ENCODE measurements around the gene DCLK1. TPM values are rescaled to one million over a fixed set of nuclear protein-coding genes. Genes with fewer than 3 reads are reported as not detected.

The DCLK1 gene
- total RNA-seq, 1 donor from 2014 or later, result 2.2 TPM

DNA sequence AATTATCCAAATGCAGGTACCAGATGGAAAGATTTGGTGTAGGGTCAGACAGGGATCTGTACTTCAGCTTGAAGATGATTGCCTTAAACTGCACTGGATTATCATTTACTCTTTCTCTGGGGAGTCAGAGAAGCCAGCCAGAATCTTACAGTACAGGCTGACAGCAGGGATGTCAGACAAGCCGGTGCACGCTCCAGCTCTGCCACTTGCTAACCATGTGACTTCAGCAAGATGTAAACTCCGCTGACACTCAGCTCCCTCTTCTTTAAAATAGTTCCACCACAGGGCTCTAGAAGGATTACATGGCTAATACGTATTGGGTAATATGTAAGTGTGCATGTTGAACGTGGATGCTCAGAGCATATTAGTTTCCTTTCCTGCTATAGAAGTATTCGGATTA, 403.3 kb downstream of the DCLK1 start:
- TF ChIP-seq, protein P1, sequence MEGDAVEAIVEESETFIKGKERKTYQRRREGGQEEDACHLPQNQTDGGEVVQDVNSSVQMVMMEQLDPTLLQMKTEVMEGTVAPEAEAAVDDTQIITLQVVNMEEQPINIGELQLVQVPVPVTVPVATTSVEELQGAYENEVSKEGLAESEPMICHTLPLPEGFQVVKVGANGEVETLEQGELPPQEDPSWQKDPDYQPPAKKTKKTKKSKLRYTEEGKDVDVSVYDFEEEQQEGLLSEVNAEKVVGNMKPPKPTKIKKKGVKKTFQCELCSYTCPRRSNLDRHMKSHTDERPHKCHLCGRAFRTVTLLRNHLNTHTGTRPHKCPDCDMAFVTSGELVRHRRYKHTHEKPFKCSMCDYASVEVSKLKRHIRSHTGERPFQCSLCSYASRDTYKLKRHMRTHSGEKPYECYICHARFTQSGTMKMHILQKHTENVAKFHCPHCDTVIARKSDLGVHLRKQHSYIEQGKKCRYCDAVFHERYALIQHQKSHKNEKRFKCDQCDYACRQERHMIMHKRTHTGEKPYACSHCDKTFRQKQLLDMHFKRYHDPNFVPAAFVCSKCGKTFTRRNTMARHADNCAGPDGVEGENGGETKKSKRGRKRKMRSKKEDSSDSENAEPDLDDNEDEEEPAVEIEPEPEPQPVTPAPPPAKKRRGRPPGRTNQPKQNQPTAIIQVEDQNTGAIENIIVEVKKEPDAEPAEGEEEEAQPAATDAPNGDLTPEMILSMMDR (conservative IDR thresholded peaks at IDR 0.05; ENCODE audit: low read depth, low read length), result no peak
- DNase-seq (ENCODE audit: low read depth), result no peak
- no peak overlapping the region for H3K4me3 ChIP-seq (ENCODE audit: low read depth, low read length)

- DNase-seq (ENCODE audit: low read depth), result no peak
- no peak overlapping the region for H3K4me3 ChIP-seq (ENCODE audit: low read depth, low read length)
- TF ChIP-seq, protein P1 (conservative IDR thresholded peaks at IDR 0.05; ENCODE audit: low read depth, low read length), result no peak
These were observed 406.7 kb downstream of the DCLK1 start for GRCh38 chr13:35724446-35724845.

GRCh38 chr13:35723821-35724220, 407.4 kb downstream of the DCLK1 start:
- TF ChIP-seq, protein P1 (conservative IDR thresholded peaks at IDR 0.05; ENCODE audit: low read depth, low read length), result no peak
- no peak for DNase-seq (ENCODE audit: low read depth)
- no peak overlapping the region for H3K4me3 ChIP-seq (ENCODE audit: low read depth, low read length)

GRCh38 chr13:35723053-35723461, 408.1 kb downstream of the DCLK1 start:
- no peak for DNase-seq (ENCODE audit: low read depth)
- H3K4me3 ChIP-seq (ENCODE audit: low read depth, low read length), result no peak overlapping the region
- TF ChIP-seq, protein P1 (conservative IDR thresholded peaks at IDR 0.05; ENCODE audit: low read depth, low read length), result no peak

GRCh38 chr13:35722458-35723052, 408.6 kb downstream of the DCLK1 start:
- no peak overlapping the region for H3K4me3 ChIP-seq (ENCODE audit: low read depth, low read length)
- TF ChIP-seq, protein P1 (conservative IDR thresholded peaks at IDR 0.05; ENCODE audit: low read depth, low read length), result no peak
- no peak for DNase-seq (ENCODE audit: low read depth)

DNA sequence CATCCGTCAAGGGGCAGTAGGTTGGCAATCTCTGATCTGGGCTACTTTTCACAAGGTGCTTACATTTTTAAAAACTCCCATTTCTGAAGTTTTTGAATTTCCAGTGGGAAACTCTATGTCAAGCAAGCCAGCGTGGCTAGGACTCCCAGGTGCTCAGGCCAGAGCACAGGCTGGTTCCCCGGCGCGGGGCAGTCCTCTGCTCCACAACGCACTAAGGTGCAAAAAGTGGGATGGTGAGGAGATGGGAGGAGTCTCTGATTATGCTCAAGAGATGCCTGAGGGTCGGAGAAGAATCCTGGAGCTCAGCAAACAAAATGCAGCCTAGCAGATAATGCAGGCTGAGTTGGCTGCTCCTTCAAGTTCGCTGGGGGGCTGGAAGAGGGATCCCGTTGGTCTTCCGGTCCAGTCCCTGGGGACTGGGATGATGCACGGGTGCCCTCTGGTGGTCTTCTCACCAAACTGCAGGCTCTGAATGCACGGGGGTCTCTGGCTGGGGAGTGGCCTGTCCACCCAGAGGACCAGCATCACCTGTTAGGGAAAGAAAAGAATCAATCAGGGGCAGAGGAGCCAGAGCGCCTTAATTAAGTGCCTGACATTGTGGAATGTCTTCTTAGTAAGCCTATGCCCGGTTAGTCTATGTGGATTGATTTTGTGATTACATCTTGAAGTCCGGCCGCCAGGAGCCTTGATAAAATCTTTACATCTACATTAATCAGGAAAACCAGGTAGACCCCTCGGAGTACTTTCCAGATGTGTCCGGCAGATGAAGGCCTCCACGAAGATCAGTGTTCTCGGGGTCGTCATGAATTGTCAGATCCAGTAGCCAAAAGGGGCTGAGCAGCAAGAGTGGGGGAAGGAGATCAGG, 410.3 kb downstream of the DCLK1 start:
- TF ChIP-seq, protein P1 (conservative IDR thresholded peaks at IDR 0.05; ENCODE audit: low read depth, low read length), result peak; percentile 97
- H3K4me3 ChIP-seq (ENCODE audit: low read depth, low read length), result peak overlapping the region; percentile 42
- no peak for DNase-seq (ENCODE audit: low read depth)
